Measurements from ENCODE around the gene CDH4.

The CDH4 gene

GRCh38 chr20:61837200-61837599 is 585.1 kb downstream of the CDH4 start:
- no peak for TF ChIP-seq CTCF (IDR thresholded peaks at IDR 0.05; ENCODE audit: control insufficient read depth, extremely low read depth, insufficient read depth)
- no peak for DNase-seq (ENCODE audit: low read depth)
- H3K4me3 ChIP-seq (ENCODE audit: low read depth, low read length) = no peak overlapping the region

GRCh38 chr20:61839223-61839911 is 587.3 kb downstream of the CDH4 start:
- no peak for DNase-seq (ENCODE audit: low read depth)
- no peak overlapping the region for H3K4me3 ChIP-seq (ENCODE audit: low read depth, low read length)
- TF ChIP-seq CTCF (IDR thresholded peaks at IDR 0.05; ENCODE audit: control insufficient read depth, extremely low read depth, insufficient read depth) = no peak

GRCh38 chr20:61839912-61840778 is 588.1 kb downstream of the CDH4 start:
- no peak for TF ChIP-seq CTCF (IDR thresholded peaks at IDR 0.05; ENCODE audit: control insufficient read depth, extremely low read depth, insufficient read depth)
- H3K4me3 ChIP-seq (ENCODE audit: low read depth, low read length) = no peak overlapping the region

GRCh38 chr20:61840779-61841455 is 588.9 kb downstream of the CDH4 start:
- no peak overlapping the region for H3K4me3 ChIP-seq (ENCODE audit: low read depth, low read length)
- no peak for DNase-seq (ENCODE audit: low read depth)
- no peak for TF ChIP-seq CTCF (IDR thresholded peaks at IDR 0.05; ENCODE audit: control insufficient read depth, extremely low read depth, insufficient read depth)

More at GRCh38 chr20:61839912-61840778, 588.1 kb downstream of the CDH4 start:
- DNase-seq (ENCODE audit: low read depth) = no peak

- no peak for TF ChIP-seq CTCF (IDR thresholded peaks at IDR 0.05; ENCODE audit: control insufficient read depth, extremely low read depth, insufficient read depth)
- DNase-seq (ENCODE audit: low read depth) = no peak
- no peak overlapping the region for H3K4me3 ChIP-seq (ENCODE audit: low read depth, low read length)
Observed at GRCh38 chr20:61841551-61841950, 589.5 kb downstream of the CDH4 start.

GRCh38 chr20:61841966-61842365 is 589.9 kb downstream of the CDH4 start:
- no peak for TF ChIP-seq CTCF (IDR thresholded peaks at IDR 0.05; ENCODE audit: control insufficient read depth, extremely low read depth, insufficient read depth)
- no peak for DNase-seq (ENCODE audit: low read depth)

More at GRCh38 chr20:61841966-61842365, 589.9 kb downstream of the CDH4 start:
- no peak overlapping the region for H3K4me3 ChIP-seq (ENCODE audit: low read depth, low read length)

All from LNCaP clone FGC (cell line).